Fibroblast of peridontal ligament (primary cell): ENCODE measurements around the gene ZNF750.

ENCODE experiments used
- DNase-seq: peaks from one replicate; pipeline ENCODE4 v3.0.0-alpha.2; 2010; ENCODE audit errors: extremely low read depth

ZNF750 gene

DNA sequence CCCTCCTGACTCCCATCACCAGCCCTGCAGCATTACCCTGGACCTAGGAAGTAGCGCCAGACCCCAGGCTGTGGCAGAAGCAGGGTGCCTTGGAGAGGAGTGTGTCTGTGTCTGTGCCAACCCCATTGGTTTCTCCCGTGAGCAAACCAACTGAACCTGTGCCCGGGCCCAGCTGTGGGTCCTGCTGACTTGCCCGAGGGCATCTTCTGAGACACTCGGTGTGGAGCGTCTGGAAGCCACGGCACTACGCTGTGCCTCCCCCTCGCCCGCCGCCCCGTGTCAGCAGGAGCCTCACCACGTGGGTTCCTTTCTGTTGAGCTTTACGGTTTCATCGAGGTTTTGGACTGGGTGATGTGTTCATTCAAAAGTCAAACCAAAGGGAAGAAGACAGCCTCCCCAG is 27.8 kb downstream of the ZNF750 start:
- no peak for DNase-seq

DNA sequence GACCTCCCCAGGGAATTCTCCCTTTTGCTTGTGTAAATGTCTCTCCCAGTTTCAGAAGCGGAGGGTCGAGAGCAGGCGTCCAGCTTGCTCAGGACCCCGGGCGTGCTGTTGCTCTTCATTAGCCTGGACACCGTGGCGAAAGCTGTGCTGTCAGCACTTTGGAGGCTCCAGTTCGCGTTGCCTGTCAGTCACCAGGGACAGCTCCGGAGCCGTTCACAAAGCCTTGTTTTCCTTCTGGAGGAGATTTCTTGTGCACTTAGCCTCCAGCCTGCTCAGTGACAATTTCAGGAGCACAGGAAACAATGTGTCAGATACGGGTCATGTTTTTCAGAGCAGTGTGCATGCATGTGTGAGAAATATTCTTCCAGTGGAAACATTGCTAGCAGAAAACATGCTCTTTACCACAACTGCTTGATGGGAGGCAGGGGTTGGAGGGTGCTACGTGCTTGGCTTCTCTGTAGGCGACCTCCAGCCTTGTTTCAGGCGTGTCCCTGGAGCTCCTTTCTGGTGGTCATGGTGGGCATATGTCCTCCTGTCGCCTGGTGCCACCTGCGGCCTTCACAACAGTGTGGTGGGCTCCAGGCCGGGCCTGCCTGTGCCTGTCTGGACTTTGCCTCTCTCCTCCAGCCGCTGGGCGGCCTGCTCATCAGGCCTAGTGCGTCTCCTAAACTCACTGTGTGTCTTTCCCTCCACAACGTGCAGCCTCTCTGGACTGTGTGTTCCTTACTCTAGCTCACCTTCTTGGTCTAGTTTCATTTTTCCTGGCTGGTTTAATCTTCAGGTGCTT is 29.0 kb downstream of the ZNF750 start:
- no peak for DNase-seq

DNA sequence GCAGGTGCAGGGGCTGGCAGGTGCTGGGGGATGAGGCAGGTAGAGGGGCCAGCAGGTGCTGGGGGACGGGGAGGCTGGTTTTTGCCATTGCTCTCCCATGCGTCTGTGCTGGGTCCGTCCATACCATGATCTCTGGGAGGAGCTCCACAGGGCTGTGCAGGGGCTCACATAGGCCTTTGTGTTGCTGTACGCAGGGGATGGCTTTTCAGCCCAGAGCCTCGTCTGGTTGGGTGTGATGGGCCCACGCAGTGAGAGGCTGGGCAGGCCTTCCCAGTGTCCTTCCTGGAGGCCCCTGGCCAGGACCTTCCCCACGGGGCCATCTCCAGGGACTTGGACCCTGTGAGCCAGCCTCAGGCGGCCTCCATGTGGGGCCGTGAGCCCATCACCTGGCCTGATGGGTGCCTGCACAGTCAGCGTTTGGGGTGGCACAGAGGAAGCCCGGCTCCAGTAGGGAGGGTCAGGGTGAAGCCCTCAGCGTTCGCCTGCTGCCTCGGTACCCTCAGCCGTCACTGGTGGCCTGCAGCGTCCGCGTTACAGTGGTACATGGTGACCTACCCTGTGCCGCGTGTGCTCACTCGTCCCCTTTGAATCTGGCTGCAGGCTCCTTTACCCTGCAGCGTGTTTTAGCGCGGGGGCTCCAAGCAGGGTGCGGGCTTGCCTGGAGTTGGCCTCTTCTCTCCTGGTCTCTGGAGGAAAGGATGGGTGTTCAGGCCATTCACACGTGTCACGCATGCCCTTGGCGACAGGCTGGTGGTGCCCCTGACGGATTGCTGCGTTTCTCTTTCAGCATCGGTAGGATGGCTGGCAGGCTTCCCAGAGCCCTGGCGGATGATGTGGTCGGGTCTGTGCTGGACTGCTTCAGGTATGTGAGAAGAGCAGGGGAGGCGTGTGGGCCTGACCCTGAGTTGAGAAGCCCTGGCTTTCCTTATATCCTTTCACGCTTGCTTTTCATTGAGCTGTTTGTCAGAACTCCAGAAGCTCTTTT is 30.6 kb downstream of the ZNF750 start:
- no peak for DNase-seq

DNA sequence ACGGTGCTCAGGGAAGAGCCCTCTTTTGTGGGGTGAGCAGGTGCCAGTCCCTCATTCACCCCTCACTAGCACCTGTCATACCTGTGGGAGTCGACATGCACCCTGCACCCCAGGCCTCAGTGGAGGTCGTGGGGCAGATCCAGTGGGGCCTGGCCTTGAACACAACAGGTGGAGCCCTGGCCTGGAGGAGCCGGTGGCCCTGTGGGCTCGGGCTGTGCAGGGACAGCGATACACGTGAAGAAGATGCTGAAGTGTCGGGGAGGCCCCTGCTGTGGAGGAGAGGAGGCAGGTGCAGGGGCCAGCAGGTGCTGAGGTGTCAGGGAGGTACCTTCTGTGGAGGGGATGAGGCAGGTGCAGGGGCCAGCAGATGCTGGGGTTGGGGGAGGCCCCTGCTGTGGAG is 31.8 kb downstream of the ZNF750 start:
- DNase-seq: no peak

DNA sequence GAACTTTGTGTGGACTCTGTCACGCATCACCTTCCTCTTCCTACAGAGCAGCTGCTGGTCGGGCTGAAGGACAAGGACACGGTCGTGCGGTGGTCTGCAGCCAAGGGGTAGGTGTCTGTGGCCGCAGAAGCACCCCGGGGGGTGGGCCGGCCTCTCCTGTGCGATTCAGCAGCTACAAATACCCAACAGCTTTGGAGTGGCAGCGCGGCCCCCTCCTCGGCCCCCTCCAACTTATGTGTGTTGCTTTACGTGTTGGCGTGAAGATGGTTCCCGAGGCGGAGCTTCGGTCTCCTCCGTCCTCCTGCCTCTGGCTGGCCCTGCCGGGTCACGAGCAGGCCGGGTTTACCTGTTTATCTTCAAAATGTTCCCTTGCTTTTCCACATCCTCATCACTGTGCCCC is 32.3 kb downstream of the ZNF750 start:
- DNase-seq: no peak

DNA sequence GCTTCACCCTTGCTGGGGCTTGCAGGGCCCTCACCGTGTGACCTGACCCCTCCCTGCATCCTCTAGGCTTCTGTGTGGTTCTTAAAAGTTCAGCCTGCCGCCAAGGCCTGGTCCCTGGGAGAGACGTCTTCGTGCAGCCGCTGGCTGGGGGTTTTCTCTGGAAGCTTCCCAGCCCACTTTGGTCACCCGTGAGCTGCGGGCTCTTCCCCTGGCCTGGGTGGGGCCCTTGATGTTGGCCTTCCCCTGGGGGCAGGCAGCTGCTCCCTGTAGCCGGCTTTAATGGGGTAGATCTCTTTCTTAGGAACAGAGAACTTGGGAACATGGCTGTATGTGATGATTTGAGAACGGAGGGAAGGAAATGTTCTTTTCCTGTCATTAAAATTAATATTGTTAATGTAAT is 32.7 kb downstream of the ZNF750 start:
- DNase-seq: no peak

DNA sequence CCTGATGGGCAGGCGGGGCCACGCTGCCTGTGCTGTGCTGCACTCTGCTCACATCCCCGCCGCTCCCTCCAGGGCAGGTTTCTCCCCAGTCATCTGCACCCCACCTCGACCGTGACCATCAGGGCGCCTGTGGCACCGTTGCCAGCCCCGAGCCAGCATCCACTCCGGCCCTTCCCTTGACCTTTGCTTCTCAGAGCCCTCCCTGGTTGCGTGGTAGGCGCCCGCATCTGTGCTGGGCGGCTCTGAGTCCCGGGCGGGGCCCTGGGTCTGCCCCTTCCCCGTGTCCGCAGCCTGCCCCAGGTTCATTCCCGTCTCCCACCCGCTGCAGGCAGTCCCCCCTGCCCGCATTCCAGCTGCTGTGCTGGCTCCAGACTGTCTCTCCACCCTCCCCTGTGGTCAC is 33.2 kb downstream of the ZNF750 start:
- no peak for DNase-seq

DNA sequence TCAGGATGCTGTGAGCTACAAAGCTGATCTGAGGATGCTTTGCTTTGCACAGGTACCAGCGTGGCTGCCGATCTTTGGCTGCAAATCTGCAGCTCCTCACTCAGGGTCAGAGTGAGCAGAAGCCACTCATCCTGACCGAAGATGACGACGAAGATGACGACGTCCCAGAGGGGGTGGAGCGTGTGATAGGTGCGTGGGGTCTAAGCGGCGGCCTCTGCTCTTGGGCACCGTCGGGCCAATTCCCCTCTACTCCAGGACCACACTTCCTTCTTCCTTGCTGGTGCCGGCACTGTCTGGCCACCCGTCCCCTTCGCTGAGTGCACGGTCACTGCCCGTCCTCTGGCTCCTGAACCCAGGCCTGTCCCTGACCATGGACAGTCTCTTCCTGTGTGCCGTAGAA is 34.0 kb downstream of the ZNF750 start:
- no peak for DNase-seq

DNA sequence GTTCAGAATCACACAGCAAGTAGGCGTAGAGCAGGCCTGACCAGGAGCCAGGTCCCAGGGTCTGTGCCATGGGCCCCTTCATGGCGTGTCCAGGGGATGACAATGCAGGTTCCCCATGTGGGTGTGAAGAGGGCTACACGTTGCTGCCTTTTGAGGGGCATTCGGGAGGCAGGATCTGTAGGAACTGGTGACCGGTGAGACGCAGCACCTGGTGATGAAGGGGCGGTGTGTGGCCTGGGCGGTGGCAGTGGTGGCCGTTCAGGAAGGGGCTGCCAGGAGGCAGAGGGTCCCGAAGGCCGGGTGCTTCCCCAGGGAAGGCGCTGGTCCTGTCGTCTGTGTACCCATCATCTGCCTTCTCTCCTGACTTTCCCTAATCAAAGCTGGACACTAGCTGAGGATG is 34.6 kb downstream of the ZNF750 start:
- DNase-seq: no peak

DNA sequence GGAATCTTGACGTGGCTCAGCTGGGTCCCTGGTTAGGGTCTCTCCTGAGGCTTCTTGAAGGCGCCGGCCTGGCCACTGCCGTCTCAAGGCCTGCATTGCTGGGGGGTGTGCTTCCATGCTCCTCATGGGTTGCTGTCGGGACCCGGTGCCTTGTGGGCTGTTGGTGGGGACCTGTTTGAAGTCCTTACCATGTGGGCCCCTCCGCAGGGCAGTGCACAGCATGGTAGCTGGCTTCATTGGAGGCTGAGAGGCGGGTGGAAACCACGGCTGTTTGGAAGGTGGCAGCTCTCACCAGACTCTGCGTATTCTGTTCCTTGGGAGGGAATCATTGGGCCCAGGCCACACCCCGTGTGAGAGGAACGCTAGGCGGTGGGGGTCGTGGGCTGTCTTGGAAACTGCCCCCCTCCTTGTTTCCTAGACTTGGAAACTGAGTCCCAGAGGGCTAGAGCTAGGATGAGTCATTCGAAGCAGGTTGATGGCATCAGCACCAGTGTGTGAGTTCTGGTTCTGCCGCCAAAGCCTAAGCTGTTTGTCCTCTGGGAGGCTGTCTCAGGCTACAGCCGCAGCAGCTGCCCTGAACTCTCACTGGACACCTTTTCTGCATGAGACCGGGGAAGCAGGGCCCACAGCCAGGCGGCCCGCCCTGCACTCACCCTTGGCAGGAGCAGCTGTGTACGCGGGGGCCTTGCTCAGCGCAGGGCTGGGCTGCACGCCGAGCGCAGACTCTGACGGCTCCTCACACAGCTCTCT is 35.2 kb downstream of the ZNF750 start:
- peak; percentile 8 for DNase-seq

DNA sequence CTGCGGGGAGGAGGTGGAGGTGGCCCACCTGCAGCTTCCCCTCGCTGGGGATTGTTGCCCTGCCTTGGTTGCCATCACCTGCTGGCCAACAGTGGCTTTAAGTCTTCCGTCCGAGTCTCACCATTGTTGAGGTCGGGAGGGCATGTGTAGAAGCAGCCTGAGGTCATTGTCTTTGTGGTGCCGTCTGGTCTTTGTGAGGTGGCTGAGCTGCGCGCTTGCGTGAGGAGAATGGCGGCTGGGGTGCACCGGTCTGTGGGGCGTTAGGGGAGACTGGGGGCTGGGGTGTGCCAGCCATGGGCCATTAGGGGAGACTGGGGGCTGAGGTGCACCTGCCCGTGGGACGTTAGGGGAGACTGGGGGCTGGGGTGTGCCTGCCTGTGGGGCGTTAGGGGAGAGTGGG is 36.2 kb downstream of the ZNF750 start:
- no peak for DNase-seq

DNA sequence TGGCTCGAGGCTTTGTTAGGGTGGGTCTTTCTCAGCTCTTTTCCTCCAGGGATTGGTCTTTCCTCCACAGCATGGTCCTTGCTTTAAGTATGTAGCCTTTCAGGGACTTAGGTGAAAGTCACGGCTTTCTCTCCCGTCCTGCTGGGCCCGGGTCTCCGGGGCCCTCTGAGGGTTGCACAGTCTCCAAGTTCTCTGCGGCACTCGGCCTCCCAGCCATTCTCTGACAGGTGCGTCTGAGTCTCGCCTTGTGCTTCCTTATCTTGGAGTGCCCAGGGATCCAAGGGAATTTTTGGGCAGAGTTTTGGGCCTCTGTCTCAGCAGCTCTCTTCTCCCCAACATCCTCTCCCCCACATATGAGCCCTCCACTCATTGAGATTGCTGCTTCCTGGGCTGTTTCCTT is 36.6 kb downstream of the ZNF750 start:
- DNase-seq: no peak

DNA sequence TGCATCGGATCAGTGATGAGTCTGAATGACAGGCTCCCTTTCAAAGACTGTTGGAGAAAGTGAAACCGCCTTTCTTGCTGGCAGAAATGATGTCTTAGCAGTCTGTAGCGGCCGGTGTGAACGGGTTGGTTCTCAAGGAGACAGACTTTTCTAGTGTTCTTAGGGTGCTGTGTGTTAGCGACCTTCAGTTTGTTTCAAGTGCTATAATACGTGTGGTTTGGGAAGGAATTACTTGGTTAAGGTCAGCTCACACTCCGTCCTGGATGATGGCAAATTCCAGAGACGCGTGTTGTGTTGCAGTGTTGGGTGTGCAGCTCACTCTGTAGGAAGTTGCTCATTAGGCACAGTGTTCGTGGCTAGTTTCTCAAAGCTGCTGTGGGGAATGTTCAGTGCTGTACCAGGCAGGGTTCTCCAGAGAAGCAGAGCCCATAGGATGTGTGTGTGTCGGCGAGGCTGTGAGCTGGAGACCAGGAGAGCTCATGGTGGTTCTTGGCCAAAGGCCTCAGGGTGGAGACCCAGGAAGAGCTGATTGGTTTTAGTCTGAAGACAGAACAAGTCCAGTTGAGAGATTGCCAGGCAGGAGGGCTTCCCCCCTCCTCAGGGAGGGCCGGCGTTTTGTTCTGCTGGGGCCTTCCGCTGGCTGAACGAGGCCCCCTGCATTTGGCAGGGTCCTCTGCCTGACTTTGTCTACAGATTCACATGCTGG is 37.6 kb downstream of the ZNF750 start:
- peak; percentile 18 for DNase-seq

DNA sequence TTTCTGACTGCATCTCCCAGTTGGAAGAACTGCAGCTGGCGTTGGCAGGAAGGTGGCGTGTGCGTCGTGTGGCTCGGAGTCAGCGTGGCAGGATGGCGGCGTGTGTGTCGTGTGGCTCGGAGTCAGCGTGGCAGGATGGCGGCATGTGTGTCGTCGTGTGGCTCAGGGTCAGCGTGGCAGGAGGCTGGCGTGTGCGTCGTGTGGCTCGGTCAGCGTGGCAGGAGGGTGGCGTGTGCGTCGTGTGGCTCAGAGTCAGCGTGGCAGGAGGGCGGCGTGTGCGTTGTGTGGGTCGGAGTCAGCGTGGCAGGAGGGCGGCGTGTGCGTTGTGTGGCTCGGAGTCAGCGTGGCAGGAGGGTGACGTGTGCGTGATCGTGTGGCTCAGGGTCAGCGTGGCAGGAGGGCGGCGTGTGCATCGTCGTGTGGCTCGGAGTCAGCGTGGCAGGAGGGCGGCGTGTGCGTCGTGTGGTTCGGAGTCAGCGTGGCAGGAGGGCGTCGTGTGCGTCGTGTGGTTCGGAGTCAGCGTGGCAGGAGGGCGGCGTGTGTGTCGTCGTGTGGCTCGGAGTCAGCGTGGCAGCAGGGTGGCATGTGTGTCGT is 38.3 kb downstream of the ZNF750 start:
- DNase-seq: no peak

DNA sequence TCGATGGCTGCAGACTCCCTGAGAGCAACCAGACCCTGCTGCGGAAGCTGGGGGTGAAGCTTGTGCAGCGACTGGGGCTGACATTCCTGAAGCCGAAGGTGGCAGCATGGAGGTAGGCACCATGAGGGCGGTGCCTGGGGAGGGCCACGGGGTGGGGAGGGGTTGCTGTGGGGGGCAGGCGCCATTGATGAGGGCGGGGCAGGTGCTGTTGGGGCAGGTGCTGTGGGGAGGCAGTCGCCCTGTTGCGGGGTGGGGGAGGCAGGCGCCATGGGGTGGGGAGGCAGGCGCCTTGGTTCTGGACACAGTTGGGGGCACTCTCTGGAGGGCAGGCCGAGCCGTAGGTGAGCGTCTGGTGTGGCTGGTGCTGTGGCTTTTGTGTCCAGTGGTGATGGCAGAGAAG is 38.9 kb downstream of the ZNF750 start:
- no peak for DNase-seq

DNA sequence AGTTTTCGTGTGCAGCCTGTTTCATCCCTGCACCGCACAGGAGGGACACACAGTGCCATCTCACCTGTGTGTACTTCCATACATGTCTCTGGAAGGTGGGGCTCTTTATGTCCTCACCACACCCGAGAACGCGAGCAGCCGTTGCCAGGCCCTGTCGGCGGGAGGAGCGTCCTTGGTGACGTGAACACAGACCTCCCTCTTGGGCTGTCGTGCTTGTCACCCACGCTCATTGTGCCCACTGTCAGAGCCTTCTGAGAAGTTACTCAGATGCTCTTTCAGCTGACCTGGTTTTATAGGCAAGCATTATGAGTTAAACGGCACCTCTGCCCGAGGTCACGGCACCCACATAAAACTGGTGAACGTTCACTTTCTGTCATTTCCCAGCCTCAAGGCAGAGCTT is 40.2 kb downstream of the ZNF750 start:
- DNase-seq: no peak

DNA sequence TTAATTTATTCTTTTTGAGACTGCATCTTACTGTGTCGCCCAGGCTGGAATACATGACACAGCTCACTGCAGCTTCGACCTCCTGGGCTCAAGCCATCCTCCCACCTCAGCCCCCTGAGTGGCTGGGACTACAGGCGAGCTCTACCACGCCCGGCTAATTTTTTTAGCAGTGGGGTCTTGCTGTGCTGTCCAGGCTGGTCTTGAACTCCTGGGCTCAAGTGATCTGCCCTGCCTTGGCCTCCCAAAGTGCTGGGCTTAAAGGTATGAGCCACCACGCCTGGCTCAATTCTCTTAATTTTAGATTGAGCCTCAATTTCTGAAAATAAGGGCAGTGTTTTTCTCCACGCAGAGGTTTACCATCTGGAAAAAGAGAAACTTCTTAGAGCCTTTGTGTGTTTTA is 41.1 kb downstream of the ZNF750 start:
- no peak for DNase-seq

DNA sequence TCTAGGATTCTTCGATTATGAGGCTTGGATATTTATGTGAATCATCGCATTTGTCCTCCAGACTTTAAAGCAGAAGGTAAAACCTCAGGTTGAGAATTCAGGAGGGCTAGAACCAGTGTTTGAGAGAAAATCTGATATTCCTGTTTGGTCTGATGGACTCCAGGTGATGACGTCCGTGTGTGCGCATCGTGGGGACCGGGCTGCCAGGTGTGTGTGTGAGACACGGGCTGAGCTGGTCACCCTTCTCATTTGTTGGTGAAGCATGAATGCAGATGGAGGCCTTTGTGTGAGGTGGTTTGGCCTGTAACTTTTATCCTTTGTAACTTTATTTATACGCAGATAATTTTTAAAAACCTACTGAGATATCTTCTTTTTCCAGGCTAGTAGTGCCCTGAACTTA is 42.8 kb downstream of the ZNF750 start:
- no peak for DNase-seq

DNA sequence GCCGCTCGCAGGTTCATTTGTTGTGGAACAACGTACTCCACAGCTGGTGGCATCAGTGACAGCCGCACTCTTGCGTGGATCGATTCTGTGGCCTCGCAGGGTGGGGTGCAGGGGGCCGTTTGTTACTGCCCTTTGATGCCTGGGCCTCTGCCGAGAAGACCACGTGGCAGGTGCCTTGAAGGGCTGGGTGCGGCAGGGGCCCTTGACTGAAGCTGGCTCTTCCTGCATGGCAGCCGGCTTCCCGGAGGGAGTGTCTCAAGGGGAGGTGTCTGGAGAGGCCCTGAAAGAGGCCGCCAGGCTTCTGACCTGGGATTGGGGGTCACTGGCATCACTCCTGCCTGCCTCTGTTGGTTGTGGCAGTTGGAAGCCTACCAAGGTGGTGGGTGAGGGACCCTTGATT is 44.2 kb downstream of the ZNF750 start:
- no peak for DNase-seq

DNA sequence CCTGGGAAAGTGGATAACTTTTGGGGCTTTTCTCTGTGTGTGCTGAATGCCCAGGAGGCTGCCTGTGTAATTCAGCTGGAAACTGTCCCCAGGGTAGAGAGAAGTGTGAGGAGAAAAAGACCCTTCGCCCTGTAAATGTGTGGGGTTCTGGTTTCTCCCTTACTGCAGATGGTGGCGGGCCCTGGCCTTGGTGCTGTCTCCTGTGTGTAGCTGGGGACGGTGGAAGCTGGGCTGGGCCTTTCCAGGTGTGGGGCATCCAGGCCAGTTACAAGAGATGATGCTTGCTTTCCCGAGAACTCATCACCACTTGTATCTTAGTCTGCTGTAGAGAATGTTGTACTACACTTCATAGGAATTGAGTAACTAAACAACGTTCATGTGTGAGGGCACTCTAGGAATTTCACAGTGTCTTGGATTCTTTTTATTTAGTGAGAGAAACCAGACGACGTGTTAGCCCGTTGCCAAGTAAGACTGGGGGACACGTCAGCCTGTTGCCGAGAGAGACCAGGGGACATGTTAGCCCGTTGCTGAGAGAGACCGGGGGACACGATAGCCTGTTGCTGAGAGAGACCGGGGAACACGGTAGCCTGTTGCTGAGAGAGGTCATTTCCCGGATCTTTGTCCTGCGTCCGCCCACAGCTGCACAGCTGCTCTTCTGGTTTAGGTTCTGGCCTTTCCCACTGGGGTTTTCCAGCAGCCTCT is 44.9 kb downstream of the ZNF750 start:
- DNase-seq: no peak
